ENCODE data around the gene PRDX5. TPM values are rescaled to one million over a fixed set of nuclear protein-coding genes. Genes with fewer than 3 reads are reported as not detected.
"Not testable (repeated sequence)": the region's sequence is repeated elsewhere in the genome, so short reads cannot be mapped to it uniquely, and the experiment has no call there.

The PRDX5 gene
- total RNA-seq, 4 donors from 2014 or later = 179 to 260 (median 181) TPM

DNA sequence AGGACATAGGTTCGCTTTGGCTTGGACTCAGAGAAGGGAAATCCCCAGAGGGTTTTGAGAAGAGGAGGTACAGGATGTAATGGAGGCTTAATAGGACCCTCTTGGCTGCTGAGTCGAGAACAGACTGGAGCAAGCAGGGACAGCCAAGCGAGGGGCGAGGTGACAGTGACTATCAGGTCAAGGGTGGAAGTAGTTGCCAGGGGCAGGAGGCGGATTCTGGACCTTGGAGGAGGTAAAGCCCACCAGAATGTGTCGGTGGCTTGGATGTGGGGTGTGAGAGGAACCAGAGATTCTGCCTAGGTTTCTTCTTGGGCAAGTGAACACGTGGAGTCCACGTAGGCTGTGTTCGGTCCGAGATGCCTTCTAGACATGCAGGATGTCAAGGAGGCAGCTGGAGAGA lies 5.0 kb upstream of the PRDX5 start:
- no peak for ATAC-seq
- no peak for TF ChIP-seq POLR2A (IDR thresholded peaks at IDR 0.05)
- no peak for TF ChIP-seq EP300 (IDR thresholded peaks at IDR 0.05)
- no peak for TF ChIP-seq POLR2AphosphoS5 (IDR thresholded peaks at IDR 0.05)
- TF ChIP-seq CTCF (IDR thresholded peaks at IDR 0.05) = no peak
- Histone ChIP-seq H3K9me3 (no peaks in the 10 kb centered on the region), H3K4me1 (peaks cover 0 to 47% (median 7%) of the 10 kb centered on the region in 3 donors), H3K36me3 (peaks cover 0 to 34% of the 10 kb centered on the region in 2 donors), H3K4me3 (no peak overlapping the region), H3K27ac (peak overlapping the region in 3 of 4 donors; percentile 66 to 73 (median 71)), H3K27me3 (no peaks in the 10 kb centered on the region)
- WGBS, 2 donors (ENCODE audit: low coverage in 1 of 2) = 83 to 91% methylated on average over 1 to 10 of the region's 10 CpGs

DNA sequence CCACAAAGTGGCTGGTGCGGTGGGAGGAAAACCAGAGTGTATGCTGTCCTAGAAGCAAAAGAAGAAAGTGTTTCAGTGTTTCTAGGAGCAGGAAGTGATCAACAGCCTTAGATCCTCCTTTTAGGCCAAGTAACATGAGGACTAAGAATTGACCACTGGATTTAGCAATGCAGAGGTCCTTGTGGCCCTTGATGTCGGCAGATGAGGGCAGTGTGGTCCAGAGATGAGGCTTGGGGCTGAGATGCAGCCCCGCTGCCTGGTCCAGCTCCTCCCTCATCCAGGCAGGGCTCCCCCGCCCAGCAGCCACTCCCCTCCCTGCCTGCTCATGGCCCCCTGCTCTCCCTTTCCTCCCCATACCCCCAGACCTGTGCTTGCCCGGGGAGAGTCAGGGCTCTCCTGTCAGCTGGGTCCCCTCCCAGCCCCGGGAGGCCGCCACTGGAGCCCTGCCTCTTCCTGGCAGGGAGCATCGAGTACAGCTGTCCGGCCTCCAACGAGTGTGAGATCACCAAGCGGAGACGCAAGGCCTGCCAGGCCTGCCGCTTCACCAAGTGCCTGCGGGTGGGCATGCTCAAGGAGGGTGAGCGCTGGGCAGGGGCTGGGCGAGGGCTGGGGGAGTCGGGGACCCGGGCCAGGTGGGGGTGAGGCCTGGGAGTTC lies 4.3 kb upstream of the PRDX5 start:
- TF ChIP-seq POLR2AphosphoS5 (IDR thresholded peaks at IDR 0.05) (no peak), POLR2A (IDR thresholded peaks at IDR 0.05) (no peak), EP300 (IDR thresholded peaks at IDR 0.05) (no peak), CTCF (IDR thresholded peaks at IDR 0.05) (no peak)
- Histone ChIP-seq H3K4me1 (peaks cover 0 to 47% (median 7%) of the 10 kb centered on the region in 3 donors), H3K4me3 (peak overlapping the region in 1 of 2 donors; percentile 16), H3K27ac (peak overlapping the region in 3 of 4 donors; percentile 66 to 73 (median 71)), H3K36me3 (peaks cover 0 to 31% of the 10 kb centered on the region in 2 donors), H3K27me3 (no peaks in the 10 kb centered on the region), H3K9me3 (no peaks in the 10 kb centered on the region)
- WGBS, 2 donors (ENCODE audit: low coverage in 1 of 2) = 67% methylated on average over 2 of the region's 18 CpGs; no CpG with 5 or more reads in 1 of the 2 donors
- ATAC-seq = peak; percentile 24

- 70% methylated on average over 2 of the region's 19 CpGs; no CpG with 5 or more reads in 1 of the 2 donors for WGBS, 2 donors (ENCODE audit: low coverage in 1 of 2)
- H3K4me1 ChIP-seq = peaks cover 0 to 53% (median 13%) of the 10 kb centered on the region in 3 donors
- ATAC-seq = no peak
- H3K4me3 ChIP-seq = peak overlapping the region in 1 of 2 donors; percentile 16
- TF ChIP-seq POLR2A (IDR thresholded peaks at IDR 0.05) (no peak), POLR2AphosphoS5 (IDR thresholded peaks at IDR 0.05) (no peak), CTCF (IDR thresholded peaks at IDR 0.05) (peak in 1 of 4 experiments; percentile 7), EP300 (IDR thresholded peaks at IDR 0.05) (no peak)
- no peaks in the 10 kb centered on the region for H3K9me3 ChIP-seq
- H3K27me3 ChIP-seq = no peaks in the 10 kb centered on the region
- peaks cover 0 to 31% of the 10 kb centered on the region in 2 donors for H3K36me3 ChIP-seq
- H3K27ac ChIP-seq = peak overlapping the region in 3 of 4 donors; percentile 66 to 73 (median 71)
These were observed 3.6 kb upstream of the PRDX5 start for GRCh38 chr11:64314146-64314804.

- 67 to 100% methylated on average over 1 to 7 of the region's 24 CpGs for WGBS, 2 donors (ENCODE audit: low coverage in 1 of 2)
- H3K27ac ChIP-seq = peak overlapping the region in 3 of 4 donors; percentile 66 to 73 (median 71)
- H3K9me3 ChIP-seq = no peaks in the 10 kb centered on the region
- peaks cover 0 to 59% (median 14%) of the 10 kb centered on the region in 3 donors for H3K4me1 ChIP-seq
- peaks cover 0 to 34% of the 10 kb centered on the region in 2 donors for H3K36me3 ChIP-seq
- no peak overlapping the region for H3K4me3 ChIP-seq
- no peak for TF ChIP-seq CTCF (IDR thresholded peaks at IDR 0.05)
- TF ChIP-seq POLR2A (IDR thresholded peaks at IDR 0.05) = no peak
- TF ChIP-seq EP300 (IDR thresholded peaks at IDR 0.05) = no peak
- no peak for TF ChIP-seq POLR2AphosphoS5 (IDR thresholded peaks at IDR 0.05)
- H3K27me3 ChIP-seq = no peaks in the 10 kb centered on the region
- no peak for ATAC-seq
These were observed 2.9 kb upstream of the PRDX5 start for GRCh38 chr11:64314805-64315561.

- Histone ChIP-seq H3K27ac (peak overlapping the region in 3 of 4 donors; percentile 95 to 97 (median 96)), H3K4me3 (peak overlapping the region in 1 of 2 donors; percentile 89), H3K4me1 (peaks cover 0 to 59% (median 14%) of the 10 kb centered on the region in 3 donors), H3K36me3 (peaks cover 0 to 43% of the 10 kb centered on the region in 2 donors)
- not testable (repeated sequence) for H3K9me3 ChIP-seq, ATAC-seq, H3K27me3 ChIP-seq
- WGBS, 2 donors (ENCODE audit: low coverage in 1 of 2) = 73% methylated on average over 4 of the region's 25 CpGs; no CpG with 5 or more reads in 1 of the 2 donors
These were observed 2.0 kb upstream of the PRDX5 start for GRCh38 chr11:64315667-64316526.
